B cell (primary cell): ENCODE data around the gene SCARB1. TPM values are rescaled to one million over a fixed set of nuclear protein-coding genes. Genes with fewer than 3 reads are reported as not detected.

ENCODE experiments used
- ATAC-seq: fragments of 200-7000 bp; cut with Tn5 transposase; one replicate; pipeline ENCODE4 v1.10.0; 2021; ENCODE audit warnings: low read depth, mild to moderate bottlenecking, moderate number of reproducible peaks, moderate library complexity
- CTCF ChIA-PET: fragments of 350-600 bp; sonication (Branson Sonifier 250); formaldehyde crosslinking; loops from one replicate; lab custom pipeline; 2021; ENCODE audit warnings: antibody characterized with exemption, inconsistent platforms; lab: Charles Lee
- POLR2A ChIA-PET: fragments of 350-600 bp; sonication (Branson Sonifier 250); formaldehyde crosslinking; loops from one replicate; lab custom pipeline; 2021; ENCODE audit warnings: antibody characterized with exemption; lab: Charles Lee
- DNase-seq: peaks from one replicate; pipeline ENCODE4 v3.0.0; 2013
- H2AFZ ChIP-seq: 2 replicates; pipeline ENCODE4 v1.6.1; 2012; ENCODE audit warnings: mild to moderate bottlenecking, low read depth, low read length; ENCODE audit not compliant: insufficient read depth, poor library complexity, severe bottlenecking
- H3K27ac ChIP-seq, 2 donors: 1 replicate in 1 of 2; 2 replicates in 1 of 2; pipeline ENCODE4 v1.5.1; 2012 to 2013; ENCODE audit warnings: low read length in 2 of 2, mild to moderate bottlenecking in 2 of 2, moderate library complexity in 1 of 2
- H3K27me3 ChIP-seq, 4 experiments: fragments of 200-600 bp in 1 of 4; sonication (generic) in 1 of 4; replicated peaks in 1 of 4; 1 replicate in 2 of 4; 2 replicates in 2 of 4; pipeline versions ENCODE4 v1.6.1 to v1.7.0; 2013 to 2016; ENCODE audit warnings: low read length in 3 of 4, mild to moderate bottlenecking in 2 of 4, mixed read lengths in 1 of 4, moderate library complexity in 1 of 4; ENCODE audit not compliant: insufficient read depth in 4 of 4, control insufficient read depth in 3 of 4; ENCODE audit errors: control extremely low read depth in 1 of 4
- H3K36me3 ChIP-seq, 2 experiments: replicated peaks in 1 of 2; 1 replicate in 1 of 2; 2 replicates in 1 of 2; pipeline versions ENCODE4 v1.6.1 to v1.7.1; 2013; ENCODE audit warnings: low read length in 1 of 2; ENCODE audit not compliant: insufficient read depth in 2 of 2, control insufficient read depth in 1 of 2; ENCODE audit errors: control extremely low read depth in 1 of 2, extremely low read depth in 1 of 2
- H3K4me1 ChIP-seq, 2 donors: fragments of 200-600 bp in 1 of 2; sonication (generic) in 1 of 2; 1 replicate in 1 of 2; 2 replicates in 1 of 2; pipeline versions ENCODE4 v1.5.1 to v1.6.1; 2013 to 2017; ENCODE audit warnings: low read length in 2 of 2; ENCODE audit not compliant: control insufficient read depth in 2 of 2, insufficient read depth in 2 of 2
- H3K4me2 ChIP-seq: replicated peaks from 2 replicates; pipeline ENCODE3; 2012; ENCODE audit warnings: mild to moderate bottlenecking, low read depth, low read length; ENCODE audit not compliant: poor library complexity, severe bottlenecking
- H3K4me3 ChIP-seq, 5 experiments: fragments of 200-600 bp in 1 of 5; sonication (generic) in 1 of 5; 1 replicate in 3 of 5; 2 replicates in 2 of 5; pipeline versions ENCODE4 v1.5.1 to v1.7.0; 2011 to 2016; ENCODE audit warnings: low read length in 4 of 5, mild to moderate bottlenecking in 4 of 5, low read depth in 2 of 5, control low read depth in 1 of 5, moderate library complexity in 1 of 5; ENCODE audit not compliant: insufficient read depth in 1 of 5; ENCODE audit errors: control extremely low read depth in 1 of 5, extremely low read depth in 1 of 5
- H3K79me2 ChIP-seq: fragments of 200-600 bp; sonication (generic); one replicate; pipeline ENCODE4 v1.6.0; 2016; ENCODE audit warnings: low read length; ENCODE audit not compliant: control insufficient read depth, insufficient read depth
- H3K9ac ChIP-seq: fragments of 200-600 bp; sonication (generic); 2 replicates; pipeline ENCODE4 v1.6.1; 2017; ENCODE audit warnings: mild to moderate bottlenecking, low read length, moderate library complexity
- H3K9me3 ChIP-seq, 3 donors: one replicate each; pipeline versions ENCODE4 v1.6.1 to v1.7.1; 2013; ENCODE audit warnings: low read length in 2 of 3; ENCODE audit not compliant: control insufficient read depth in 2 of 3, insufficient read depth in 1 of 3; ENCODE audit errors: control extremely low read depth in 1 of 3
- H4K20me1 ChIP-seq: 2 replicates; pipeline ENCODE4 v1.6.0; 2012; ENCODE audit warnings: mild to moderate bottlenecking, low read length; ENCODE audit not compliant: insufficient read depth, control insufficient read depth, poor library complexity, severe bottlenecking
- H3K27ac Mint-ChIP-seq: one replicate; pipeline ENCODE4 v1.8.0; 2021; ENCODE audit warnings: mixed read lengths
- H3K27me3 Mint-ChIP-seq: one replicate; pipeline ENCODE4 v1.8.0; 2021; ENCODE audit warnings: mixed read lengths
- H3K4me1 Mint-ChIP-seq: one replicate; pipeline ENCODE4 v1.8.0; 2021; ENCODE audit warnings: mixed read lengths
- H3K4me3 Mint-ChIP-seq: one replicate; pipeline ENCODE4 v1.8.0; 2021; ENCODE audit warnings: mixed read lengths
- H3K9me3 Mint-ChIP-seq: one replicate; pipeline ENCODE4 v1.8.0; 2022; ENCODE audit warnings: mixed read lengths; ENCODE audit not compliant: insufficient read depth
- EZH2 ChIP-seq: IDR thresholded peaks from 2 replicates; pipeline ENCODE4 v1.6.1; 2012; ENCODE audit warnings: borderline replicate concordance, low read depth, mild to moderate bottlenecking, moderate library complexity, low read length; ENCODE audit not compliant: insufficient read depth, poor library complexity, severe bottlenecking
- WGBS: methylation state at CpG from one replicate; pipeline ENCODE4 v1.1.5; 2013; ENCODE audit warnings: missing lambda C conversion rate; ENCODE audit not compliant: insufficient coverage; 5-methylcytosine and 5-hydroxymethylcytosine counted together
- intact Hi-C: fragments of 100-400 bp; cut with micrococcal nuclease; formaldehyde crosslinking; loops from one replicate; pipeline ENCODE4 v1.10.0; 2022
- polyA plus RNA-seq: library from polyadenylated mRNA; depleted of rRNA; stranded (reverse); fragments of >200 nt; gene quantifications from 2 replicates; pipeline ENCODE4 v1.2.3, GENCODE V29; 2012
- total RNA-seq, 2 donors: library from RNA; stranded (reverse); fragments of 120-200 nt in 1 of 2; gene quantifications; 1 replicate in 1 of 2; 2 replicates in 1 of 2; pipeline versions ENCODE4 v1.2.3 to v1.2.4, GENCODE V29; 2013 to 2022
- TF ChIP-seq, protein P1 (sequence below): fragments of 200-600 bp; IDR thresholded peaks from one replicate; pipeline ENCODE4 v1.8.0; 2022; ENCODE audit warnings: antibody characterized with exemption, mild to moderate bottlenecking

Gene SCARB1
- total and polyA plus RNA-seq, 2 donors (not counting 1 experiment from before 2014, with no cell fraction given), result 26.8 to 30.7 TPM

GRCh38 chr12:124741211-124741610, 122.5 kb downstream of the SCARB1 start:
- Histone ChIP-seq H3K27ac (no peak overlapping the region), H3K79me2 (no peaks in the 10 kb centered on the region), H3K4me1 (peaks cover 0 to 4% of the 10 kb centered on the region in 2 donors), H2AFZ (no peak overlapping the region), H4K20me1 (no peaks in the 10 kb centered on the region), H3K36me3 (no peaks in the 10 kb centered on the region), H3K9me3 (peaks cover 0 to 29% (median 0%) of the 10 kb centered on the region in 3 donors), H3K4me2 (no peak overlapping the region), H3K9ac (no peak overlapping the region), H3K4me3 (no peak overlapping the region), H3K27me3 (peaks cover 0 to 29% (median 6%) of the 10 kb centered on the region in 4 experiments)
- H3K27me3 Mint-ChIP-seq, result peaks cover 31% of the 10 kb centered on the region
- no peak for ATAC-seq
- intact Hi-C loops, result no loop called here
- H3K9me3 Mint-ChIP-seq, result no peaks in the 10 kb centered on the region
- WGBS, result 93% methylated on average over 6 of the region's 7 CpGs
- CTCF ChIA-PET, result no interaction called here
- H3K4me1 Mint-ChIP-seq, result peaks cover 7% of the 10 kb centered on the region
- no peak overlapping the region for H3K27ac Mint-ChIP-seq
- DNase-seq, result no peak
- POLR2A ChIA-PET, result no interaction called here
- TF ChIP-seq, protein P1, sequence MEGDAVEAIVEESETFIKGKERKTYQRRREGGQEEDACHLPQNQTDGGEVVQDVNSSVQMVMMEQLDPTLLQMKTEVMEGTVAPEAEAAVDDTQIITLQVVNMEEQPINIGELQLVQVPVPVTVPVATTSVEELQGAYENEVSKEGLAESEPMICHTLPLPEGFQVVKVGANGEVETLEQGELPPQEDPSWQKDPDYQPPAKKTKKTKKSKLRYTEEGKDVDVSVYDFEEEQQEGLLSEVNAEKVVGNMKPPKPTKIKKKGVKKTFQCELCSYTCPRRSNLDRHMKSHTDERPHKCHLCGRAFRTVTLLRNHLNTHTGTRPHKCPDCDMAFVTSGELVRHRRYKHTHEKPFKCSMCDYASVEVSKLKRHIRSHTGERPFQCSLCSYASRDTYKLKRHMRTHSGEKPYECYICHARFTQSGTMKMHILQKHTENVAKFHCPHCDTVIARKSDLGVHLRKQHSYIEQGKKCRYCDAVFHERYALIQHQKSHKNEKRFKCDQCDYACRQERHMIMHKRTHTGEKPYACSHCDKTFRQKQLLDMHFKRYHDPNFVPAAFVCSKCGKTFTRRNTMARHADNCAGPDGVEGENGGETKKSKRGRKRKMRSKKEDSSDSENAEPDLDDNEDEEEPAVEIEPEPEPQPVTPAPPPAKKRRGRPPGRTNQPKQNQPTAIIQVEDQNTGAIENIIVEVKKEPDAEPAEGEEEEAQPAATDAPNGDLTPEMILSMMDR, result no peak
- no peak for TF ChIP-seq EZH2
- H3K4me3 Mint-ChIP-seq, result no peak overlapping the region

DNA sequence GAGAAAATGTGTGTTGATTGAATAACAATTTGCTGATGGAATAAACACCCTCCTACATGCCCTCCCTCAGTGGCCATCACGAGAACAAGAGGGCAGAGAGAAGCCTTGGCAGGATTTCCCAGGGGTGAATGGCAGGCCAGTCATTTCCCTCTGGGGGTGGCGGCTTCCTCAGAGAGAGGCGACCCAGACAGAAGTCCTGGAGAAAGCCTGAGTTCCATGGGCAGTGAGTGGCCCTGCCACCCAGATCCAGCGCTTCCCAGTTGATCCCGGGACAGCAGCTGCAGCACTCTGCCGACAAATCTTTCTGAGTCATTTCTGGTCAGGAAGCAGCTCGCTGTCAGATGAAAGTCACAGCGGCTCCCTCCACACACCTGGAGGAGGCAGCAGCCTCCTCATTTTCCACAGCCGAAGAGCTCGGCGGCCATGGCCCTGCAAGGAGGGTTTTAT, 123.0 kb downstream of the SCARB1 start:
- POLR2A ChIA-PET, result no interaction called here
- no peaks in the 10 kb centered on the region for H4K20me1 ChIP-seq
- H3K27ac ChIP-seq, result no peak overlapping the region
- Mint-ChIP-seq H3K27ac (no peak overlapping the region), H3K9me3 (no peaks in the 10 kb centered on the region), H3K4me1 (peaks cover 4% of the 10 kb centered on the region), H3K4me3 (no peak overlapping the region), H3K27me3 (peaks cover 28% of the 10 kb centered on the region)
- DNase-seq (no peak), ATAC-seq (no peak)
- no peak overlapping the region for H2AFZ ChIP-seq
- no peaks in the 10 kb centered on the region for H3K4me1 ChIP-seq
- H3K79me2 ChIP-seq, result no peaks in the 10 kb centered on the region
- intact Hi-C loops, result no loop called here
- H3K36me3 ChIP-seq, result no peaks in the 10 kb centered on the region
- no peak overlapping the region for H3K4me2 ChIP-seq
- peaks cover 0 to 27% (median 0%) of the 10 kb centered on the region in 3 donors for H3K9me3 ChIP-seq
- 10% methylated on average over 6 of the region's 11 CpGs for WGBS
- CTCF ChIA-PET, result no interaction called here
- no peak for TF ChIP-seq EZH2
- TF ChIP-seq, protein P1, result no peak
- no peak overlapping the region for H3K4me3 ChIP-seq
- H3K27me3 ChIP-seq, result peaks cover 0 to 24% (median 5%) of the 10 kb centered on the region in 4 experiments
- no peak overlapping the region for H3K9ac ChIP-seq
